Fibroblast of skin of right quadriceps (primary cell): ENCODE results near the gene GDAP2.
"Not testable (repeated sequence)": the region's sequence is repeated elsewhere in the genome, so short reads cannot be mapped to it uniquely, and the experiment has no call there.

Experiments used
- DNase-seq: peaks from one replicate; pipeline ENCODE4 v3.0.0-alpha.2; 2013

Gene GDAP2

DNA sequence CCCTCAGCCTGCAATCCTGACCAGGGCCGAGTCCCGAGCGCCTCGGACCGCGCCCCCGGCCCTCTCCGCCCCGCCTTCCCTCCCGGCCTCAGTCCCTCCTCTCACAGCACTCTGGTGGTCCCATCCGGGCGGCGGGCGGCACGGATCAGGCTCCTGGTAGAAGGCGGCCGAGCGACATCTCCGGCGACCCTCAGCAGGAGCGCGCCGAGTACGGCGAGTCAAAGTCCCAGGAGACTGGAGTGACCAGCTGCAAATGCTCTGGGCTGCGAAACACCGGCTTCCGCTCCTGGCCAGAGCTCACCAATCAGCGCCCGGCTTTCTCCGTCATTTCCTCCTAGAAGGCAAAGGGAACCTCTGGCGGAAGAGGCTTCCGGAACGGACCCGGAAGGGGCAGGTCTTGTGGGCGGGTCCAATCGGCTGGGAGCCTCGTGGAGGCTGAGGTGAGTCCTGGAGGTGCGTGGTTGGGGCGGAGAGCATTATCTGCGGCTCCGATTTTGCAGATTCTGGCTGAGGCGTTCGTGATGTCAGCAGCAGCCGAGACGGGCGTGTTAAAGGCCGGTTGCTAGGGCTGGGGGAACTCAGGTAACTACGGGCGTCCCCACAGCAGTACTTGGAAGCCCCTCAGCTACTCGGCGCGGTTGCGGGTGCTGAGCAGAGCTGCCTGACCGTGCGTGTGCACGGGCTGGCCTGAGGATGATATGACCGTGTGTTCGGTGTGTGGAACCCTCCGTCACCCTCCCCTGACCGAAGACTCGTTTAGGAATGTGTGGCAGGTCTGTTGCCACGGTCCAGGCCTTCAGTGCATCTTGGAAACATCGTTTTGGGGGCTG lies at the start of gene GDAP2, which contains the start of gene WDR3:
TSS of gene GDAP2 (minus strand) at position 279 of the 830 bp plus-strand sequence. CDS start 9,264 bp downstream, outside the sequence.
TSS of gene WDR3 (plus strand) at position 397 of the 830 bp plus-strand sequence. CDS start 3,581 bp downstream, outside the sequence.
- peak; percentile 95 for DNase-seq

DNA sequence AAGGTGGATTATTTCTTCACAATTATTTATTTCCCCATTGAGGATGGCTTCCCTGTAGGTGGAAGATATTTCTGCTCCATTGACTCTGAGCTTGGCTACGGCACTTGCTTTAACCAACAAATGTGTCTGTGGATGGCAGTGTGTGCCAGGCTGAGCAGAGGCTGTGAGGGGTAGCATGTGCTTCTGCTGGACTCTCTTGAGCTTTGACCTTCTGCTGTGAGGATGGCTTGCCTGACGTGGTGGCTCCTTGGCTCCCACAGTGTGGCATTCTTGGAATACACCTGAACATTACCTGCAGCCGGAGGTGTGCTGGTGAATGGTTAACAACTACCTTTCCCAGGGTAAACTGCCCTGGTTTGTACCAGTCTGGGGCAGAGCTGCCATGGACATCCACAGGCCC lies 47.0 kb upstream of the GDAP2 start:
- no peak for DNase-seq

DNA sequence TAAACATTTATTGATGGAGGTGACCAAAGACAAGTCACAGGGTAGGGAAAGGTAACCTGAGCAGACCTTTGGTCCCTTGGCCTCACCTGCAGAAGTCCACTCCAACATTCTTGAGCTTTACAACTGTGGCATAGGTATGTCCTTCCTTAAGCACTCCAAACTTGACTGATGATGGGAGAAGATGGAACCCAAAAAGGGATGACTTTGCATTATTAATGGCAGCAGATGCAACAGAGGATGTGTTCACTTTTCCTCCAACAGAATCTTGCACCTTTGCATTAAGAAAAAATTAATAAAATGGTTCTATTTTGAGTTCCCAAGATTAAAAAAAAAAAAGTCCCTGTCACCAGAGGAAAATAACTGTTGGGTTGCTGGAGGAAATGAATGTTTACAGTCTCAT lies 42.4 kb upstream of the GDAP2 start:
- DNase-seq: no peak

DNA sequence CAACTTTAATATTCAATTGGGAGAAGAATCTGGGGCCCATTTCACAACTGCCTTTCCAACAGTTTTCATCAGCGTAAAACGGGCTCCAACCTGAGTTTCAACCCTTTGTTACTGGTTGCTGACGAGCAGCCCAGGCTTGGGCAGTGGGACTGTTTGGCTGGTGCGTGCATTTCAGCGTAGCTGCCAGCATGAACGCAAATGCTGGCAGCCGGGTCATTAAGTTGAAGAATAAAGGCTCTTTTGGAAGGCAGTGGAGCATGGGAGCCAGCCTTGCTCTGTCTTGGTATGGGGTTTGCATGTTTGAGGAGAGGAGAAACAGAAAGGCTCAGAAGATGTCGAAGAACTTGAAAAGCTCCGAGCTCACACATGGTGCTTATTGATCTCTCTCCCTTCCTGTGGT lies 40.8 kb upstream of the GDAP2 start:
- no peak for DNase-seq

DNA sequence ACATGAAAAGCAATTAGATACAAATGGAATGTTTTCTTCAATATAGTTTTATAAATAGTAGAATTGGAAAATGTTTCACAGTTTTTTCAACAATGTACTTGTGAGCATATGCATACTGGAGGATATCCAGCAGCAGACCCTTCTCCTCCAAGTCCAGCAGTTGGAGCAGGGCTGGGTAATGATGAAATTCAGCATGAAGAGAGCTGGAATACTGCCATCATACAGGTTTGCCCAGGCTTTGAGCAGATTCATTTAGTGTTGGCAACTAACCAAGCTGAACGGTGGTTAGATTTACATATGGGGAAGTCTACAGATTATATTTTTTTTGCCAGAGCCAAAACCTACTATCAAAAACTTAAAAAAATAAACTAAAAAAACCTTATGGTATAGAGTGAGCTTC lies 38.5 kb upstream of the GDAP2 start:
- DNase-seq: peak; percentile 35

DNA sequence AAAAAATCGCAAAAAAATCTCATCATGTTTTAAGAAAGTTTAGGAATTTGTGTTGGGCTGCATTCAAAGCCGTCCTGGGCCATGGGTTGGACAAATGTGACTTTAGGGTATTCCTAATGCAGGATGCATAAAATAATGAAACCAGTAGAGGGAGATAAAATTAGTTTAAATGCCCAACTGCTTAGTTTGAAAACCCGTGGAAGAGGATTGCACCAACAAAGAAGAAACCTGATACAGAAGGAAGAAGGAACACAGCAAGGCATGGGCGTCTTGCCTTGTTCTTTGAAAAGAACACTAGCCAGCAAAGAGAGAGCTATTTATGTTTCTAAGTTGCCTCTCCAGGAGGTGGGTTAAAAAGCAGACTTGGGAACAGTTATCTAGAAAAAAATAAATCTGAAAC lies 38.1 kb upstream of the GDAP2 start:
- peak; percentile 60 for DNase-seq

GRCh38 chr1:117964290-117965038 lies 35.0 kb upstream of the GDAP2 start:
- peak; percentile 3 for DNase-seq

GRCh38 chr1:117959364-117959763 lies 29.9 kb upstream of the GDAP2 start:
- peak; percentile 30 for DNase-seq

GRCh38 chr1:117952386-117952785 lies 23.0 kb upstream of the GDAP2 start:
- DNase-seq: no peak

DNA sequence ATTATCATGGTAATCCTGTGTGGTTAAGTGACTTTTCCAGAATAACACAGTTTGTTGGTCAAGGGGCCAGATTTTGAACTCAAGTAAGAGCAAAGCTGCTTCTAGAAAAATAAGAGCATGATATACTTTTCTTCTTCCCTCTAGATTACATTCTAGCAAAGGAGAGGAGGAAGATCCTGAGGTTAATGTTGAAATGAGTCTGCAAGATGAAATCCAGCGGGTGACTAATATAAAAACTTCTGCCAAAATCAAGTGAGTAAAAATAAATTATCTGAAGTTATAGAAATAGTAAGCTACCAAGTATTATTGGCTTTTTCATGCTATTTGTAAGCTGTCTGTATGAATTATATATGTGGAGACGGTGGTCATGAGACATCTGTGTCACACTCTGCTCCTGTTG lies 12.9 kb upstream of the GDAP2 start:
- DNase-seq: peak; percentile 13

DNA sequence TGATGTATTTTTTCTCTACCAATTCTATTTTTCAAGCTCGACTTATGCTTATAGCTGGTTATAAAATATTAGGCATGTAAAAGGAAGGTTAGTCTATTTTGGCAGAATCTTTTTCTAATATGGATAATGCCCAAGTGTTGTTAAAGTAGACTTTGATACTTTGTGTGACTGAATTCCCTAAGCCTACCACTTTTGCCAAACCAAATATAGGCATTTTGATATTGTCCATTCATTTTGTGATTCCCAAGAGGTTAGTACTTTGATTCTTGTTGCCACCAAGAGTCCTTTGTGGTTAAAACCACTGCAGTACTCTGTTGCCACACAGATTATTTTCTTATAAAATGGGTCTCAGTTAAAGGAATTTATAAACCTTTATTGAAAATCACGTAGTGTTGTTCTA lies 4.3 kb upstream of the GDAP2 start:
- no peak for DNase-seq

- DNase-seq: no peak
Observed at GRCh38 chr1:117932576-117932975, 3.2 kb upstream of the GDAP2 start.

DNA sequence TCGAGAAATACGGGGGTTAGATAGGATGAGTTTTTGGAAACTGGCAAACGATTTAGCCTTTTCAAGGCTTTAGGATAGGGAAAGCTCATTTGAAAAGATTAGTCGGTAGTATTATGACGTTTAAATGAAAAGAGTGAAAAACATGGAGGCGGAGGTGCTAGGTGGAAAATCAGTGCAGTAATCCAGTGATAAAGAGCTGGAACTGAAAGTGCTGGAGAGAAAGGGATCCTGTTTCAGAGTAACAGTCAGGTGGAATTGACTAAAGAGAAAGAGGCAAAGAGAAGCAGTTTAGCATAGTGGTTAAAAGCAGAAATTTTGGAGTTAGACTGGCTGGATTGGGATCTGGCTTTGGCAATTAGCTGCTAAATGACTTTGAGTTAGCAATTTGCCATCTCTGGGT lies 1.1 kb upstream of the GDAP2 start:
- DNase-seq: no peak

- no peak for DNase-seq
Observed at GRCh38 chr1:117930173-117930447, 689 bp upstream of the GDAP2 start.

DNA sequence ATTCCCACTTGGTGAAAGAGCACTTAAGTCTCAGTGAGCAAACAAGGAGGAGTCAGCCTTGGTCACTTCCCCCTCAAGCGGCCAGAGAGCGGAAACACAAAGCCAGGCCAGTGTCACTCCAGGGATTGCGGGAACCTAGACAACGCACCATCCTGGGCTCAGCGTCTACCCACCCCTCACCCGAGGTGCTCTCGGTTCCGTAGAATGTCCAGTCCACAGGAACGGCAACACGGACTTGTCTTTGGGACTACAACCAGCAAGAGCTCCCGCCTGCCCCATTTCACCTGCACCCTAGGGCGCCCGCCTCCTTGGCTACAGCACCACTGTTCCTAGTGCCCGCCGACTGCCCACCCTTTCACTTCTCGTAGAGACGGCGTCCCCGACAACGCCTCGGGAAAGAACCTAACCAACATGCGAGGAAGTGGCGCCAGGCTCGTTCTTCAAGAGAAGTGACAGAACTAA lies 509 bp downstream of the GDAP2 start:
- peak; percentile 25 for DNase-seq

DNA sequence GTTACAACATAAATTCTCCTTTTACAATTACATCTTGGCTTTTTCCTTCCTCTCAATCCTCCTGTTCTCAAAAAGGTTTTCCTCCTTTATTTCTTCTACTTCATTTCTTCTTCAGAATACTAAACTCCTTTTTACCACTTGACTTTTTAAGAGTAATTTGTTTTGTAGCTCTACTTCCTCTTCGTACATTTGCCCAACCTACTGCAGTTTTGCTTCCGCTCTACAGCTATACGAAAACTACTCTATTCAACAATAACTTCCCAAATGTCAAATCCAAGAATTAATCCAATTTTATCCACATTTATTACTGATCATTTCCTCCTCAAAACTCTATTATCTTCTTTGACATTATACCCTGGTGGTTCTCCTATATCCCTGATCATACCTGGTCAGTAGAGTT lies 3.4 kb downstream of the GDAP2 start:
- DNase-seq: no peak

DNA sequence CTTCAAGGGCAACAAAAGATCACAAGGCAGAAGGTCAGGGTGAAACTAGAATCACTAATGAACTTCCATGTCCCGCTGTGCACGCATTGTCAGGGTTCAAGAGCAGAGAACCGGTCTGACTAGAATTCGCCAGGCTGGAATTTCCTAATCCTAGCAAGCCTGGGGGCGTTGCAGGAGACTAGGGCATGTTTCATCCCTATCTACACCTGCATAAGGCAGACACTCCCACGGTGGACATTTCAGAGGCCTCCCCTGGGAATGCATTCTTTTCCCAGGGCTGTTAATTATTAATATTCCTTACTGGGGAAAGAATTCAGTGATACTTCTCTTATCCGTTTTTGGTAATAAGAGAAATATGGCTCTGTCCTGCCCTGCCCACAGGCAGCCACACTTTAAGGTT lies 6.7 kb downstream of the GDAP2 start:
- not testable (repeated sequence) for DNase-seq

DNA sequence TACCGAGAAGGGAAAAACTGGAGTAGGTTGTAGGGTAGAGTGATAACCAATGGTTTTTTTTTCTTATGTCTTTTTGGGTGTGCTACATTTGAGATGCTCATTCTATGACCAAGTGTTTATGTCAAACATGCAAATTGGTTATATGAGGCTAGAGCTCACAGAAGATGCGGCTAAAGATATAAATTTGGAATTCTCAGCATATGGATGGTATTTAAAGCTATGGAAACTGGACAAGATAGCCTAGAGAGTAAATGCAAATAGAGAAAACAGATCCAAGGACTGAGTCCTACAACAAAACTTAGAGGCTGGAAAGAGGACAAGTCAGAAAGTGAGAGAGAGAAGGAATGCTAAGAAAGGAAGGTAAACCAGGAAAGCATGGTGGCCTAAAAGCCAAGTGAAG lies 7.4 kb downstream of the GDAP2 start:
- DNase-seq: no peak

DNA sequence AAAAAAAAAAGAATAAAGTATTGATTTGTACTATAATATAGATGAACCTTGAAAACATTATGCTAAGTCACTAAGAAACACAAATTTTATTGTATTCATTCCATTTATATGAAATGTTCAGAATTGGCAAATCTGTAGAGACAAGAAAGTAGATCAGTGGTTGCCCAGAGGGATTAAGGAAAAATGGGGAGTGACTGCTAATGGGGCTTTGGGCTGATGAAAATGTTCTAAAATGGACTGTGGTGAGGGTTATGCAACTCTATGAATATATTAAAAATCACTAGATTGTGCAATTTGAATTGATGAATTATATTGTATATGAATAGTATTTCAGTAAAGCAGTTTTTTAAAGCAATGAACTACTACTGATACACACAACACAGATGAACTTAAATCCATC lies 10.0 kb downstream of the GDAP2 start:
- DNase-seq: no peak

GRCh38 chr1:117911051-117911450 lies 18.4 kb downstream of the GDAP2 start:
- no peak for DNase-seq

- DNase-seq: no peak
Observed at GRCh38 chr1:117905019-117905418, 24.4 kb downstream of the GDAP2 start.

- DNase-seq: no peak
Observed at GRCh38 chr1:117904485-117904884, 24.9 kb downstream of the GDAP2 start.

GRCh38 chr1:117902944-117903343 lies 26.5 kb downstream of the GDAP2 start:
- DNase-seq: no peak

GRCh38 chr1:117899801-117900200 lies 29.6 kb downstream of the GDAP2 start:
- DNase-seq: no peak
